Measurements from ENCODE around the gene HTR1D. TPM values are rescaled to one million over a fixed set of nuclear protein-coding genes. Genes with fewer than 3 reads are reported as not detected.
A peak's percentile ranks its signal among the peaks of the same experiment; 100 is the strongest.

The HTR1D gene
- total RNA-seq, 1 experiment from 2014 or later: 3.1 TPM

DNA sequence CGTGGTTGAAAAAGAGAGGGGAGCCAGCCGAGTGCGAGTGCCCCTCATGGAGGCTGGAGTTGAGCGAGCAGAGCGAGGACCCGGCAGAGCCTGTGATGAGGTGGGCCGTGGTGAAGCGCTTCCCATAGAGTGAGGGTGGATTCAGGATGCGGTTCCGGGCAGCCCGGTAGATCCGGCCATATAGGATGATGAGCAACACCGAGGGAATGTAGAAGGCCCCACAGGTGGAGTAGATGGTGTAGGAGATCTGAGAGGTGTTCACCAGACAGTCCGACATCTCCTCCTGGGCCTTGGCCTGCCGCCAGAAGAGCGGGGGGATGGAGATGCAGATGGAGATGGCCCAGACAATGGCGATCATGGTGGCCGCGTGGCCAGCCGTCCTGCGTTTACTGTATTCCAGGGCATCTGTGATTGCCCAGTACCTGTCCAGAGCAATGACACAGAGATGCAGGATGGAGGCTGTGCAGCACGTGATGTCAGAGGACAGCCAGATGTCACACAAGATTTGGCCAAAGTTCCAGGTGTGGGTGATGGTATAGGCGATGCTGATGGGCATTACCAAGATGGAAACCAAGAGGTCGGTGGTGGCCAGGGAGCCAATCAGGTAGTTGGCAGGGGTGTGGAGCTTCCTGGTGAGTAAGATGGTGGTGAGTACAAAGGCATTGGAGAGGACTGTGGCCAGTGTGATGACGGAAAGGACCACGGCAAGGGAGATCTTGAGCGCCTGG is 23.7 kb downstream of the HTR1D start:
- Histone ChIP-seq H3T11ph (ENCODE audit: low read length) (no peak overlapping the region), H3K27ac (ENCODE audit: insufficient read length, low read depth, low read length) (no peak overlapping the region), H2BK20ac (ENCODE audit: low read depth, low read length, poor library complexity, severe bottlenecking) (no peak overlapping the region), H3K79me1 (ENCODE audit: insufficient read depth, low read depth, low read length, poor library complexity, severe bottlenecking) (no peaks in the 10 kb centered on the region), H2BK15ac (ENCODE audit: low read depth, low read length) (no peak overlapping the region), H4K20me1 (ENCODE audit: control insufficient read depth, insufficient read depth, insufficient read length) (no peaks in the 10 kb centered on the region), H4K8ac (replicated peaks; ENCODE audit: insufficient read length, low read depth, low read length) (peak overlapping the region; percentile 18), H3K79me2 (ENCODE audit: insufficient read depth, low read length) (no peaks in the 10 kb centered on the region), H3K4me1 (ENCODE audit: insufficient read depth, low read length) (no peaks in the 10 kb centered on the region), H4K5ac (ENCODE audit: insufficient read length, low read depth, low read length) (no peak overlapping the region), H3K23ac (ENCODE audit: insufficient read length, low read depth, low read length) (no peak overlapping the region), H3K27me3 (ENCODE audit: insufficient read depth, low read length) (no peaks in the 10 kb centered on the region), H2BK120ac (ENCODE audit: low read depth, low read length, poor library complexity, severe bottlenecking) (no peak overlapping the region), H2AFZ (ENCODE audit: low read length) (no peak overlapping the region), H2BK5ac (ENCODE audit: insufficient read length, low read length) (no peak overlapping the region), H3K14ac (ENCODE audit: insufficient read depth, low read length) (no peak overlapping the region), H4K91ac (ENCODE audit: insufficient read length, low read depth, low read length) (no peak overlapping the region), H2BK12ac (ENCODE audit: insufficient read length, low read depth, low read length) (no peak overlapping the region), H3K56ac (ENCODE audit: insufficient read length, low read depth, low read length) (no peak overlapping the region), H3K18ac (ENCODE audit: insufficient read length, low read depth, low read length) (no peak overlapping the region), H2AK5ac (ENCODE audit: insufficient read length, low read length) (no peak overlapping the region), H3K4me2 (ENCODE audit: insufficient read depth, insufficient read length, low read length) (no peak overlapping the region), H3K4ac (ENCODE audit: low read depth, low read length) (no peak overlapping the region), H3K9me3 (ENCODE audit: control insufficient read depth, low read depth, low read length) (no peaks in the 10 kb centered on the region), H3K23me2 (ENCODE audit: insufficient read length, low read depth, low read length, poor library complexity, severe bottlenecking) (no peaks in the 10 kb centered on the region), H3K9ac (ENCODE audit: extremely low read depth, insufficient read length, low read length) (no peak overlapping the region)
- Mint-ChIP-seq H3K36me3 (ENCODE audit: insufficient read depth in 1 of 3, low read depth in 3 of 3) (peaks cover 0 to 13% (median 10%) of the 10 kb centered on the region in 3 experiments; a peak in 4 of 7 replicates), H3K4me3 (no peak overlapping the region; a peak in 1 of 5 replicates), H3K27ac (no peak overlapping the region; a peak in 1 of 7 replicates), H3K9me3 (no peaks in the 10 kb centered on the region), H3K27me3 (ENCODE audit: low read depth) (peaks cover 2% of the 10 kb centered on the region), H3K4me1 (peaks cover 3 to 6% of the 10 kb centered on the region in 2 experiments; a peak in 2 of 4 replicates)
- no CpG with 5 or more reads among the region's 27 CpGs for WGBS (ENCODE audit: extremely low coverage, insufficient read length, low lambda C conversion rate)
- TF ChIP-seq, protein P1, sequence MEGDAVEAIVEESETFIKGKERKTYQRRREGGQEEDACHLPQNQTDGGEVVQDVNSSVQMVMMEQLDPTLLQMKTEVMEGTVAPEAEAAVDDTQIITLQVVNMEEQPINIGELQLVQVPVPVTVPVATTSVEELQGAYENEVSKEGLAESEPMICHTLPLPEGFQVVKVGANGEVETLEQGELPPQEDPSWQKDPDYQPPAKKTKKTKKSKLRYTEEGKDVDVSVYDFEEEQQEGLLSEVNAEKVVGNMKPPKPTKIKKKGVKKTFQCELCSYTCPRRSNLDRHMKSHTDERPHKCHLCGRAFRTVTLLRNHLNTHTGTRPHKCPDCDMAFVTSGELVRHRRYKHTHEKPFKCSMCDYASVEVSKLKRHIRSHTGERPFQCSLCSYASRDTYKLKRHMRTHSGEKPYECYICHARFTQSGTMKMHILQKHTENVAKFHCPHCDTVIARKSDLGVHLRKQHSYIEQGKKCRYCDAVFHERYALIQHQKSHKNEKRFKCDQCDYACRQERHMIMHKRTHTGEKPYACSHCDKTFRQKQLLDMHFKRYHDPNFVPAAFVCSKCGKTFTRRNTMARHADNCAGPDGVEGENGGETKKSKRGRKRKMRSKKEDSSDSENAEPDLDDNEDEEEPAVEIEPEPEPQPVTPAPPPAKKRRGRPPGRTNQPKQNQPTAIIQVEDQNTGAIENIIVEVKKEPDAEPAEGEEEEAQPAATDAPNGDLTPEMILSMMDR (conservative IDR thresholded peaks at IDR 0.05): no peak
- no peak for DNase-seq

Data from H9 (cell line).